Keratinocyte (primary cell): ENCODE data around the gene GPR139. TPM values are rescaled to one million over a fixed set of nuclear protein-coding genes. Genes with fewer than 3 reads are reported as not detected.

ENCODE experiments used
- DNase-seq: peaks from one replicate; pipeline ENCODE4 v3.0.0-alpha.2; 2011; ENCODE audit warnings: low read depth, missing footprints, low spot score
- FAIRE-seq: peaks from 2 replicates; lab custom pipeline; 2011; peaks lifted over from hg19 to GRCh38; lab: Jason Lieb, UNC
- H2AFZ ChIP-seq: 2 replicates; pipeline ENCODE4 v1.6.0; 2012; ENCODE audit warnings: low read length, control low read depth, inconsistent platforms; ENCODE audit not compliant: control insufficient read depth
- H3K27ac ChIP-seq: 2 replicates; pipeline ENCODE4 v1.5.1; 2011; ENCODE audit warnings: low read length; ENCODE audit not compliant: control insufficient read depth, insufficient read depth
- H3K27me3 ChIP-seq: 3 replicates; pipeline ENCODE4 v1.6.0; 2011; ENCODE audit warnings: low read length; ENCODE audit not compliant: control insufficient read depth, insufficient read depth; ENCODE audit errors: extremely low read depth
- H3K36me3 ChIP-seq, 2 experiments: 2 replicates in 1 of 2; 3 replicates in 1 of 2; pipeline ENCODE4 v1.5.1; 2011; ENCODE audit warnings: low read length in 2 of 2, mild to moderate bottlenecking in 1 of 2; ENCODE audit not compliant: control insufficient read depth in 2 of 2, insufficient read depth in 2 of 2; ENCODE audit errors: extremely low read depth in 1 of 2
- H3K4me1 ChIP-seq: 3 replicates; pipeline ENCODE4 v1.5.1; 2011; ENCODE audit warnings: low read length; ENCODE audit not compliant: control insufficient read depth, insufficient read depth; ENCODE audit errors: extremely low read depth
- H3K4me2 ChIP-seq: 3 replicates; pipeline ENCODE4 v1.6.0; 2011; ENCODE audit warnings: low read depth, low read length; ENCODE audit not compliant: control insufficient read depth, insufficient read depth; ENCODE audit errors: extremely low read depth
- H3K4me3 ChIP-seq, 3 experiments: fragments of 200-600 bp in 1 of 3; sonication (generic) in 1 of 3; 2 replicates in 2 of 3; 3 replicates in 1 of 3; pipeline ENCODE4 v1.5.1; 2011 to 2016; ENCODE audit warnings: low read length in 3 of 3, mild to moderate bottlenecking in 3 of 3, control low read depth in 2 of 3, inconsistent platforms in 1 of 3, low read depth in 1 of 3, mixed read lengths in 1 of 3, mixed run types in 1 of 3, moderate library complexity in 1 of 3; ENCODE audit not compliant: control insufficient read depth in 2 of 3, insufficient read depth in 2 of 3; ENCODE audit errors: extremely low read depth in 1 of 3
- H3K79me2 ChIP-seq: 2 replicates; pipeline ENCODE4 v1.6.0; 2012; ENCODE audit warnings: low read length; ENCODE audit not compliant: control insufficient read depth, insufficient read depth
- H3K9ac ChIP-seq: 3 replicates; pipeline ENCODE4 v1.6.0; 2011; ENCODE audit warnings: low read length; ENCODE audit not compliant: control insufficient read depth, insufficient read depth; ENCODE audit errors: extremely low read depth
- H3K9me1 ChIP-seq: 3 replicates; pipeline ENCODE4 v1.6.0; 2011; ENCODE audit warnings: low read length; ENCODE audit not compliant: control insufficient read depth, insufficient read depth; ENCODE audit errors: extremely low read depth
- H3K9me3 ChIP-seq: 2 replicates; pipeline ENCODE4 v1.5.1; 2012; ENCODE audit warnings: low read depth, low read length; ENCODE audit not compliant: control insufficient read depth
- H4K20me1 ChIP-seq: 3 replicates; pipeline ENCODE4 v1.6.0; 2011; ENCODE audit warnings: low read length; ENCODE audit not compliant: control insufficient read depth, insufficient read depth; ENCODE audit errors: extremely low read depth
- EZH2 ChIP-seq: IDR thresholded peaks from one replicate; pipeline ENCODE4 v1.6.1; 2012; ENCODE audit warnings: inconsistent platforms, mild to moderate bottlenecking, low read length, moderate library complexity
- dilution Hi-C: fragments of 300-500 bp; cut with MboI; formaldehyde crosslinking; loops from one replicate; pipeline ENCODE4 v1.7.0; 2020; ENCODE audit warnings: low sequenced_read_pairs; ENCODE audit not compliant: extremely low pct_ligation_motif_present
- polyA plus RNA-seq, 5 experiments: library from polyadenylated mRNA; depleted of rRNA in 3 of 5; stranded (reverse) in 3 of 5; stranded (forward) in 1 of 5; unstranded in 1 of 5; fragments of >200 nt; gene quantifications; 1 replicate in 1 of 5; 2 replicates in 3 of 5; 3 replicates in 1 of 5; pipeline versions ENCODE4 v1.2.1 to v1.2.3, GENCODE V29; 2011 to 2012; ENCODE audit warnings: missing spikeins in 2 of 5, low read depth in 1 of 5, low replicate concordance in 1 of 5
- TF ChIP-seq, protein P1 (sequence below), 3 experiments: IDR thresholded peaks in 1 of 3; conservative IDR thresholded peaks in 1 of 3; optimal IDR thresholded peaks in 1 of 3; 2 replicates in 2 of 3; 3 replicates in 1 of 3; pipeline versions ENCODE3 to v1.5.1; 2011; ENCODE audit warnings: low read length in 3 of 3, mild to moderate bottlenecking in 3 of 3, moderate library complexity in 2 of 3, control low read depth in 1 of 3, inconsistent platforms in 1 of 3; ENCODE audit not compliant: insufficient read depth in 2 of 3; ENCODE audit errors: extremely low read depth in 1 of 3

The GPR139 gene
- polyA plus RNA-seq, 1 donor (not counting 4 experiments of a cell fraction or from before 2014, with no cell fraction given): not detected

DNA sequence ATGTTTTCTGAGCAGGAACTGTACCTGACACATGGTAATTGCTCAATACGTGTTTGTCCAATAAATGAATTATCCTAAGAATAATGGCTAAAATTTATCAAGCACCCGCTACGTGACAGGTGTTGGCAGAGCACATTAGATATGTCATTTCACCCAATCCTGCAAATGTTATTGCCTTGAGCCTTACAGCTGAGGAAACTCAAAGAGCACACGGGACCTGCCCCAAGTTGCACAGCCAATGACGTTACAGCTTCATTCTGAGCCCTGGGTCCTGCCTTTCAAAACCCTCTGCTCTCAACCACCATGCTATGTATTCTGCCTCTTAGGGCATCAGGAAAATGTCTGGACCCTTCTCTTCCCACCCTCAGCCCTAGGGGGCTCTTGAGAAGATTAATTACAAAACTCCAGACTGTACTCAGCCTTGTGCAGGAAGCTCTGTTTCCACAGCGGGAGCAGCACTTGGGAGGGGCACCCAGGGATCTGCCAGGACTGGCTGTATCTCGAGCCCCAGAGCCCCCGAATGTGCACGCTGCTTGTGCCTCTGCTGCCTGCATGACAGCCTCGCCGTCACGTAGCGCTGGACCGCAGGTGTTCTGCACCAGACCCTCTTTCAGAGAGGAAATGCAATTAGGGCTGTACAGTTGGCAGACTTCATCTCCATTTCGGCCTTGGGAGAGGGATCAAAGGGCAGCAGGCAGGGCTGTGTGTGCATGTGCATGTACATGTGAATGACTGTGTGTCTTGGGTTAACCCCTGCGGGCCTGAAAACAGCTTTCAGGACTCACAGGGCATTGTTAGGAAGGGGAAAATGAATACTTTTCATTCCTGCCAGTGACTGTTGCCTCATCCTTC, 71.6 kb downstream of the GPR139 start:
- H3K4me1 ChIP-seq: no peaks in the 10 kb centered on the region
- H3K27me3 ChIP-seq: no peaks in the 10 kb centered on the region
- no peak overlapping the region for H3K27ac ChIP-seq
- no peaks in the 10 kb centered on the region for H3K79me2 ChIP-seq
- no peak for TF ChIP-seq EZH2
- TF ChIP-seq, protein P1, sequence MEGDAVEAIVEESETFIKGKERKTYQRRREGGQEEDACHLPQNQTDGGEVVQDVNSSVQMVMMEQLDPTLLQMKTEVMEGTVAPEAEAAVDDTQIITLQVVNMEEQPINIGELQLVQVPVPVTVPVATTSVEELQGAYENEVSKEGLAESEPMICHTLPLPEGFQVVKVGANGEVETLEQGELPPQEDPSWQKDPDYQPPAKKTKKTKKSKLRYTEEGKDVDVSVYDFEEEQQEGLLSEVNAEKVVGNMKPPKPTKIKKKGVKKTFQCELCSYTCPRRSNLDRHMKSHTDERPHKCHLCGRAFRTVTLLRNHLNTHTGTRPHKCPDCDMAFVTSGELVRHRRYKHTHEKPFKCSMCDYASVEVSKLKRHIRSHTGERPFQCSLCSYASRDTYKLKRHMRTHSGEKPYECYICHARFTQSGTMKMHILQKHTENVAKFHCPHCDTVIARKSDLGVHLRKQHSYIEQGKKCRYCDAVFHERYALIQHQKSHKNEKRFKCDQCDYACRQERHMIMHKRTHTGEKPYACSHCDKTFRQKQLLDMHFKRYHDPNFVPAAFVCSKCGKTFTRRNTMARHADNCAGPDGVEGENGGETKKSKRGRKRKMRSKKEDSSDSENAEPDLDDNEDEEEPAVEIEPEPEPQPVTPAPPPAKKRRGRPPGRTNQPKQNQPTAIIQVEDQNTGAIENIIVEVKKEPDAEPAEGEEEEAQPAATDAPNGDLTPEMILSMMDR (optimal IDR thresholded peaks at IDR 0.05 in 1 of 3, IDR thresholded peaks at IDR 0.05 in 1 of 3, conservative IDR thresholded peaks at IDR 0.05 in 1 of 3; ENCODE audit: extremely low read depth in 1 of 3, insufficient read depth in 2 of 3, low read length in 3 of 3): no peak
- no peak overlapping the region for H3K4me3 ChIP-seq
- FAIRE-seq (no peak), DNase-seq (no peak)
- no peak overlapping the region for H2AFZ ChIP-seq
- H3K9ac ChIP-seq: no peak overlapping the region
- H3K9me3 ChIP-seq: no peaks in the 10 kb centered on the region
- no peaks in the 10 kb centered on the region for H4K20me1 ChIP-seq
- H3K36me3 ChIP-seq: no peaks in the 10 kb centered on the region
- H3K4me2 ChIP-seq: no peak overlapping the region
- H3K9me1 ChIP-seq: no peaks in the 10 kb centered on the region
- dilution Hi-C loops: no loop called here

DNA sequence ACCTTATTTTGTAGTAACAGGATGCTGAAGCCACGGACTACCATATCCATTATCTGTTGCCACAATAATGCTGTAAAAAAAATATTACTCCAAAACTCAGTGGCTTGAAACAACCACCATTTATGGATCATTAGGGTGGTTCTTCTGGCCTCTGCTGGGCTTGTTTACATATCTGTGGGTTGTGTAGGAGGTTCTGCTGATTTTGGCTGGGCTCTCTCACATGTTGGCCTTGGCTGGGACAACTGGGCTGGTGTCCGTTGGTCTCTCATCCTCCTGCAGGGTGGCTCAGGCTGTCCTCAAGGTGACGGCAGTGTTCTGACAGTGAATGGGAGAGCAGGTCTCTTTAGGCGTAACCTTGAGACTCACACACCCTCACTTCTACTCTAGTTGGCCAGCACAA, 76.0 kb downstream of the GPR139 start:
- H3K79me2 ChIP-seq: no peaks in the 10 kb centered on the region
- no peaks in the 10 kb centered on the region for H3K9me3 ChIP-seq
- H3K4me2 ChIP-seq: no peak overlapping the region
- DNase-seq: no peak
- H3K27me3 ChIP-seq: no peaks in the 10 kb centered on the region
- H4K20me1 ChIP-seq: no peaks in the 10 kb centered on the region
- H3K9me1 ChIP-seq: no peaks in the 10 kb centered on the region
- H3K36me3 ChIP-seq: no peaks in the 10 kb centered on the region
- H2AFZ ChIP-seq: no peak overlapping the region
- H3K9ac ChIP-seq: no peak overlapping the region
- TF ChIP-seq, protein P1 (optimal IDR thresholded peaks at IDR 0.05 in 1 of 3, IDR thresholded peaks at IDR 0.05 in 1 of 3, conservative IDR thresholded peaks at IDR 0.05 in 1 of 3; ENCODE audit: extremely low read depth in 1 of 3, insufficient read depth in 2 of 3, low read length in 3 of 3): no peak
- TF ChIP-seq EZH2: no peak
- H3K27ac ChIP-seq: no peak overlapping the region
- H3K4me3 ChIP-seq: no peak overlapping the region
- no peak for FAIRE-seq
- no peaks in the 10 kb centered on the region for H3K4me1 ChIP-seq
- dilution Hi-C loops: no loop called here
